Loucy (cell line): Measurements from ENCODE around the gene SPRED2.

ENCODE experiments used
- H2AFZ ChIP-seq: fragments of 200-600 bp; sonication (generic); 2 replicates; pipeline ENCODE4 v1.6.0; 2016; ENCODE audit warnings: antibody characterized with exemption, mild to moderate bottlenecking, low read length, moderate library complexity
- H3F3A ChIP-seq: fragments of 200-600 bp; 2 replicates; pipeline ENCODE4 v1.6.0; 2016; ENCODE audit warnings: antibody characterized with exemption, low read depth, mild to moderate bottlenecking
- H3K27me3 ChIP-seq: fragments of 200-600 bp; sonication (generic); 2 replicates; pipeline ENCODE4 v1.6.1; 2014; ENCODE audit warnings: low read length, mild to moderate bottlenecking; ENCODE audit not compliant: insufficient read depth, poor library complexity, severe bottlenecking
- H3K36me3 ChIP-seq: fragments of 200-600 bp; sonication (generic); 2 replicates; pipeline ENCODE4 v1.6.1; 2016; ENCODE audit warnings: low read length; ENCODE audit not compliant: insufficient read depth
- H3K4me1 ChIP-seq: fragments of 200-600 bp; sonication (generic); 2 replicates; pipeline ENCODE4 v1.5.1; 2014; ENCODE audit warnings: low read length, mild to moderate bottlenecking; ENCODE audit not compliant: insufficient read depth, poor library complexity, severe bottlenecking
- H3K4me2 ChIP-seq: fragments of 200-600 bp; sonication (generic); 2 replicates; pipeline ENCODE4 v1.6.0; 2014; ENCODE audit warnings: antibody characterized with exemption, low read length, low read depth, mild to moderate bottlenecking; ENCODE audit not compliant: poor library complexity, severe bottlenecking
- H3K4me3 ChIP-seq: fragments of 200-600 bp; sonication (generic); 2 replicates; pipeline ENCODE4 v1.5.1; 2014; ENCODE audit warnings: low read length, mild to moderate bottlenecking, mixed read lengths; ENCODE audit not compliant: poor library complexity, severe bottlenecking
- H3K79me2 ChIP-seq: fragments of 200-600 bp; sonication (generic); 2 replicates; pipeline ENCODE4 v1.6.1; 2014; ENCODE audit warnings: low read length; ENCODE audit not compliant: insufficient read depth
- H3K9ac ChIP-seq: fragments of 200-600 bp; sonication (generic); 2 replicates; pipeline ENCODE4 v1.6.0; 2014; ENCODE audit warnings: mild to moderate bottlenecking, low read depth, low read length, moderate library complexity; ENCODE audit not compliant: poor library complexity, severe bottlenecking
- H3K9me2 ChIP-seq: fragments of 200-600 bp; sonication (generic); replicated peaks from 2 replicates; pipeline ENCODE4 v1.6.1; 2016; ENCODE audit warnings: low read depth, low read length, mixed read lengths
- H3K9me3 ChIP-seq: fragments of 200-600 bp; sonication (generic); 2 replicates; pipeline ENCODE4 v1.6.1; 2014; ENCODE audit warnings: mild to moderate bottlenecking, antibody characterized with exemption, low read length, low read depth; ENCODE audit not compliant: insufficient read depth
- H4K20me1 ChIP-seq: fragments of 200-600 bp; sonication (generic); 2 replicates; pipeline ENCODE4 v1.6.0; 2014; ENCODE audit warnings: antibody characterized with exemption, low read length, mild to moderate bottlenecking; ENCODE audit not compliant: insufficient read depth, poor library complexity, severe bottlenecking
- EZH2phosphoT487 ChIP-seq: fragments of 200-600 bp; IDR thresholded peaks from 2 replicates; pipeline ENCODE4 v1.6.1; 2018; ENCODE audit warnings: antibody characterized with exemption, mild to moderate bottlenecking, moderate library complexity, borderline replicate concordance
- TF ChIP-seq, protein P1 (sequence below): fragments of 200-600 bp; sonication (generic); conservative IDR thresholded peaks from 2 replicates; pipeline ENCODE4 v1.5.1; 2014; ENCODE audit warnings: mild to moderate bottlenecking, antibody characterized with exemption, low read length

The SPRED2 gene

DNA sequence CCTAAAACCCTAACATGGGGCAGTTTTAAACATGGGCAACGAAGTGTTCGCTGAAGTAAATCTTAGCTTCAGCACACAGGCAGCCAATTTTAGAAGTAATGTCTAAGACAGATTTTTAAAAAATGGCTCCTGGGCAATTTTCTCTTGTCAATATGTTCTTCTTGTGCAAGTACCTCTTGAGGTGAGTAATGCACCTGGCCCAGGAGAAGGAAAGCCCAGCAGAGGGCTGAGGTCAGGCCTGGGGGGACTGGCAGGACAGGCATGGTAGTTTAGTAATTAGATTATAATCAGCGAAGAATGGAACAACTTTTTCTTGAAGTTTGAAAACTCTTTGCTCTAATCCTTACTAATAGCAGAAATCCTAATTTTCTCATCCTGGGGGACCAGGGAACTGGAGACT is 77.6 kb downstream of the SPRED2 start:
- Histone ChIP-seq H3K4me3 (no peak overlapping the region), H3K36me3 (no peaks in the 10 kb centered on the region), H3K4me2 (no peak overlapping the region), H3K4me1 (peaks cover 73% of the 10 kb centered on the region), H3K9me3 (no peaks in the 10 kb centered on the region), H3K79me2 (peaks cover 39% of the 10 kb centered on the region), H2AFZ (no peak overlapping the region), H3F3A (no peaks in the 10 kb centered on the region), H3K27me3 (no peaks in the 10 kb centered on the region), H3K9me2 (no peaks in the 10 kb centered on the region), H4K20me1 (no peaks in the 10 kb centered on the region), H3K9ac (no peak overlapping the region)
- TF ChIP-seq, protein P1, sequence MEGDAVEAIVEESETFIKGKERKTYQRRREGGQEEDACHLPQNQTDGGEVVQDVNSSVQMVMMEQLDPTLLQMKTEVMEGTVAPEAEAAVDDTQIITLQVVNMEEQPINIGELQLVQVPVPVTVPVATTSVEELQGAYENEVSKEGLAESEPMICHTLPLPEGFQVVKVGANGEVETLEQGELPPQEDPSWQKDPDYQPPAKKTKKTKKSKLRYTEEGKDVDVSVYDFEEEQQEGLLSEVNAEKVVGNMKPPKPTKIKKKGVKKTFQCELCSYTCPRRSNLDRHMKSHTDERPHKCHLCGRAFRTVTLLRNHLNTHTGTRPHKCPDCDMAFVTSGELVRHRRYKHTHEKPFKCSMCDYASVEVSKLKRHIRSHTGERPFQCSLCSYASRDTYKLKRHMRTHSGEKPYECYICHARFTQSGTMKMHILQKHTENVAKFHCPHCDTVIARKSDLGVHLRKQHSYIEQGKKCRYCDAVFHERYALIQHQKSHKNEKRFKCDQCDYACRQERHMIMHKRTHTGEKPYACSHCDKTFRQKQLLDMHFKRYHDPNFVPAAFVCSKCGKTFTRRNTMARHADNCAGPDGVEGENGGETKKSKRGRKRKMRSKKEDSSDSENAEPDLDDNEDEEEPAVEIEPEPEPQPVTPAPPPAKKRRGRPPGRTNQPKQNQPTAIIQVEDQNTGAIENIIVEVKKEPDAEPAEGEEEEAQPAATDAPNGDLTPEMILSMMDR: no peak
- no peak for TF ChIP-seq EZH2phosphoT487

GRCh38 chr2:65353927-65354326 is 78.5 kb downstream of the SPRED2 start:
- H3K4me3 ChIP-seq: no peak overlapping the region
- no peak overlapping the region for H3K4me2 ChIP-seq
- H2AFZ ChIP-seq: no peak overlapping the region
- no peaks in the 10 kb centered on the region for H4K20me1 ChIP-seq
- H3K9me3 ChIP-seq: no peaks in the 10 kb centered on the region
- peaks cover 41% of the 10 kb centered on the region for H3K79me2 ChIP-seq
- peaks cover 71% of the 10 kb centered on the region for H3K4me1 ChIP-seq
- no peaks in the 10 kb centered on the region for H3F3A ChIP-seq
- no peak for TF ChIP-seq EZH2phosphoT487
- TF ChIP-seq, protein P1: no peak
- no peaks in the 10 kb centered on the region for H3K36me3 ChIP-seq
- no peak overlapping the region for H3K9ac ChIP-seq
- H3K27me3 ChIP-seq: no peaks in the 10 kb centered on the region
- H3K9me2 ChIP-seq: no peaks in the 10 kb centered on the region

- Histone ChIP-seq H3K4me2 (no peak overlapping the region), H3K9me2 (no peaks in the 10 kb centered on the region), H3K4me3 (no peak overlapping the region), H3K9ac (no peak overlapping the region), H4K20me1 (no peaks in the 10 kb centered on the region), H3K79me2 (peaks cover 37% of the 10 kb centered on the region), H3K27me3 (no peaks in the 10 kb centered on the region), H3K4me1 (peaks cover 62% of the 10 kb centered on the region), H3F3A (no peaks in the 10 kb centered on the region), H3K9me3 (no peaks in the 10 kb centered on the region), H3K36me3 (no peaks in the 10 kb centered on the region), H2AFZ (no peak overlapping the region)
- TF ChIP-seq, protein P1: peak; percentile 49
- no peak for TF ChIP-seq EZH2phosphoT487
Measured at GRCh38 chr2:65353046-65353445, 79.4 kb downstream of the SPRED2 start.
